ENCODE data around the gene B4GALNT2.

The B4GALNT2 gene

GRCh38 chr17:49223168-49223516, 90.6 kb downstream of the B4GALNT2 start:
- TF ChIP-seq CTCF (IDR thresholded peaks at IDR 0.05; ENCODE audit: insufficient read depth, missing control alignments), result no peak
- FAIRE-seq (no peak), DNase-seq (ENCODE audit: insufficient read length, low spot score) (no peak)

GRCh38 chr17:49223517-49224197, 91.1 kb downstream of the B4GALNT2 start:
- TF ChIP-seq CTCF (IDR thresholded peaks at IDR 0.05; ENCODE audit: insufficient read depth, missing control alignments), result peak; percentile 71
- FAIRE-seq (no peak), DNase-seq (ENCODE audit: insufficient read length, low spot score) (no peak)

GRCh38 chr17:49224198-49224996, 91.8 kb downstream of the B4GALNT2 start:
- DNase-seq (ENCODE audit: insufficient read length, low spot score), result no peak

GRCh38 chr17:49224997-49225337, 92.4 kb downstream of the B4GALNT2 start:
- no peak for DNase-seq (ENCODE audit: insufficient read length, low spot score)
- no peak for TF ChIP-seq CTCF (IDR thresholded peaks at IDR 0.05; ENCODE audit: insufficient read depth, missing control alignments)
- no peak for FAIRE-seq

More at GRCh38 chr17:49224198-49224996, 91.8 kb downstream of the B4GALNT2 start:
- no peak for FAIRE-seq
- no peak for TF ChIP-seq CTCF (IDR thresholded peaks at IDR 0.05; ENCODE audit: insufficient read depth, missing control alignments)

GRCh38 chr17:49225554-49226236, 93.1 kb downstream of the B4GALNT2 start:
- no peak for TF ChIP-seq CTCF (IDR thresholded peaks at IDR 0.05; ENCODE audit: insufficient read depth, missing control alignments)
- no peak for DNase-seq (ENCODE audit: insufficient read length, low spot score)
- FAIRE-seq, result no peak
